HL-60 (cell line): ENCODE data around the gene NFAM1.

Experiments used
- DNase-seq, 2 experiments: peaks; one replicate each; pipeline ENCODE4 v3.0.0-alpha.2; 2010 to 2020; ENCODE audit warnings: low read depth in 1 of 2, low spot score in 1 of 2
- H3K27ac ChIP-seq: fragments of 250-450 bp; sonication (Bioruptor Pico); replicated peaks from 2 replicates; pipeline ENCODE4 v1.5.1; 2020; ENCODE audit warnings: mild to moderate bottlenecking, moderate library complexity
- H3K27me3 ChIP-seq: fragments of 250-450 bp; sonication (Bioruptor Pico); 2 replicates; pipeline ENCODE4 v1.5.1; 2021; ENCODE audit warnings: mild to moderate bottlenecking, moderate library complexity; ENCODE audit not compliant: insufficient read depth, poor library complexity, severe bottlenecking
- H3K4me3 ChIP-seq: replicated peaks from 2 replicates; pipeline ENCODE4 v1.5.1; 2011; ENCODE audit warnings: mild to moderate bottlenecking, control low read depth, low read length; ENCODE audit not compliant: insufficient read depth
- GABPA ChIP-seq: IDR thresholded peaks from 2 replicates; pipeline ENCODE4 v1.6.1; 2012; ENCODE audit warnings: low read depth
- POLR2AphosphoS5 ChIP-seq: IDR thresholded peaks from 2 replicates; pipeline ENCODE4 v1.6.1; 2012; ENCODE audit warnings: low read depth
- SPI1 ChIP-seq: IDR thresholded peaks from 2 replicates; pipeline ENCODE4 v1.6.1; 2012; ENCODE audit warnings: low read depth, mild to moderate bottlenecking, borderline replicate concordance
- TF ChIP-seq, protein P1 (sequence below): IDR thresholded peaks from one replicate; pipeline ENCODE4 v1.5.1; 2011; ENCODE audit warnings: low read length, control low read depth, inconsistent platforms; ENCODE audit not compliant: insufficient read depth
- TF ChIP-seq, protein P2 (sequence below): IDR thresholded peaks from 2 replicates; pipeline ENCODE4 v1.6.1; 2012; ENCODE audit warnings: low read depth; ENCODE audit not compliant: insufficient replicate concordance

Gene NFAM1

DNA sequence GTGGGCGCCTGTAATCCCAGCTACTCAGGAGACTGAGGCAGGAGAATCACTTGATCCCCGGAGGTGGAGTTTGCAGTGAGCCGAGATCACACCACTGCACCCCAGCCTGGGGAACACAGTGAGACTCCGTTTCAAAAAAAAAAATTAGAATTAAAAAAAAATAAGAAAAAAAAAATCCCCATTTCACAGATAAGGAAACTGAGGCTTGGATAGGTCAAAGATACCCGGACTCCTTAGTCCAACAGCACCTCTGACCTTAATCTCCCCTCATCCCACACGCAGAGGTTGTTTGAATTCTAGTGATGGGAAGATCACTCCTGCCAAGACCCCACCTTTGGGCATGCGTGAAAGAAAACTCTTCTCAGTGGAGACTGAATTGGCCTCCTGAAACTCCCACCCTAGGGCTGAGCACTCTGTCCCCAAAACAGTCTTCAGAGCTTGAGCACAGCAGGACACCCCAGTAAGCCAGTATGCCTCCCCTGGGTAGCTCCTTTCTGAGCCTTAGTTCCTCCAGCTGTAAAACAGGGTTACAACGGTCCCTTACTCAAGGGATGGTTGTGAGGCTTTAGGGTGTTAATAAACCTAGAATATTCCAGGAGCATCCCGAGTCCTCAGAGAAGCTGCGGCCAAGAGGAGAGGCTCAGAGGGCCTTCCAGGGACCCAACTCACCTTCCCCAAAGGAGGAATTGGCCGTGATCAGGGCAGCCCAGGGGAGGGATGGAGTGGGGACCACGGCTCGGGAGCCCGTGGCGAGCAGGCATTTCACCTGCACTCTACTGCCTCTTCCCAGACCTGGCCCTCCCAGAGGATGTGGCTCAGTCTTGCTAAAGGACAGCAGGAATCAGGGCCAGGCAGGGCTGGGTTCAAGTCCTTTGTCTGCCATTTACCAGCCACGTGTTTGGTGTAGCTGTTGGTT, 73.3 kb downstream of the NFAM1 start:
- Histone ChIP-seq H3K27me3 (peaks cover 18% of the 10 kb centered on the region), H3K4me3 (no peak overlapping the region), H3K27ac (no peak overlapping the region)
- DNase-seq = no peak
- TF ChIP-seq POLR2AphosphoS5 (no peak), SPI1 (no peak), GABPA (no peak)
- TF ChIP-seq, protein P1, sequence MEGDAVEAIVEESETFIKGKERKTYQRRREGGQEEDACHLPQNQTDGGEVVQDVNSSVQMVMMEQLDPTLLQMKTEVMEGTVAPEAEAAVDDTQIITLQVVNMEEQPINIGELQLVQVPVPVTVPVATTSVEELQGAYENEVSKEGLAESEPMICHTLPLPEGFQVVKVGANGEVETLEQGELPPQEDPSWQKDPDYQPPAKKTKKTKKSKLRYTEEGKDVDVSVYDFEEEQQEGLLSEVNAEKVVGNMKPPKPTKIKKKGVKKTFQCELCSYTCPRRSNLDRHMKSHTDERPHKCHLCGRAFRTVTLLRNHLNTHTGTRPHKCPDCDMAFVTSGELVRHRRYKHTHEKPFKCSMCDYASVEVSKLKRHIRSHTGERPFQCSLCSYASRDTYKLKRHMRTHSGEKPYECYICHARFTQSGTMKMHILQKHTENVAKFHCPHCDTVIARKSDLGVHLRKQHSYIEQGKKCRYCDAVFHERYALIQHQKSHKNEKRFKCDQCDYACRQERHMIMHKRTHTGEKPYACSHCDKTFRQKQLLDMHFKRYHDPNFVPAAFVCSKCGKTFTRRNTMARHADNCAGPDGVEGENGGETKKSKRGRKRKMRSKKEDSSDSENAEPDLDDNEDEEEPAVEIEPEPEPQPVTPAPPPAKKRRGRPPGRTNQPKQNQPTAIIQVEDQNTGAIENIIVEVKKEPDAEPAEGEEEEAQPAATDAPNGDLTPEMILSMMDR = no peak
- TF ChIP-seq, protein P2, sequence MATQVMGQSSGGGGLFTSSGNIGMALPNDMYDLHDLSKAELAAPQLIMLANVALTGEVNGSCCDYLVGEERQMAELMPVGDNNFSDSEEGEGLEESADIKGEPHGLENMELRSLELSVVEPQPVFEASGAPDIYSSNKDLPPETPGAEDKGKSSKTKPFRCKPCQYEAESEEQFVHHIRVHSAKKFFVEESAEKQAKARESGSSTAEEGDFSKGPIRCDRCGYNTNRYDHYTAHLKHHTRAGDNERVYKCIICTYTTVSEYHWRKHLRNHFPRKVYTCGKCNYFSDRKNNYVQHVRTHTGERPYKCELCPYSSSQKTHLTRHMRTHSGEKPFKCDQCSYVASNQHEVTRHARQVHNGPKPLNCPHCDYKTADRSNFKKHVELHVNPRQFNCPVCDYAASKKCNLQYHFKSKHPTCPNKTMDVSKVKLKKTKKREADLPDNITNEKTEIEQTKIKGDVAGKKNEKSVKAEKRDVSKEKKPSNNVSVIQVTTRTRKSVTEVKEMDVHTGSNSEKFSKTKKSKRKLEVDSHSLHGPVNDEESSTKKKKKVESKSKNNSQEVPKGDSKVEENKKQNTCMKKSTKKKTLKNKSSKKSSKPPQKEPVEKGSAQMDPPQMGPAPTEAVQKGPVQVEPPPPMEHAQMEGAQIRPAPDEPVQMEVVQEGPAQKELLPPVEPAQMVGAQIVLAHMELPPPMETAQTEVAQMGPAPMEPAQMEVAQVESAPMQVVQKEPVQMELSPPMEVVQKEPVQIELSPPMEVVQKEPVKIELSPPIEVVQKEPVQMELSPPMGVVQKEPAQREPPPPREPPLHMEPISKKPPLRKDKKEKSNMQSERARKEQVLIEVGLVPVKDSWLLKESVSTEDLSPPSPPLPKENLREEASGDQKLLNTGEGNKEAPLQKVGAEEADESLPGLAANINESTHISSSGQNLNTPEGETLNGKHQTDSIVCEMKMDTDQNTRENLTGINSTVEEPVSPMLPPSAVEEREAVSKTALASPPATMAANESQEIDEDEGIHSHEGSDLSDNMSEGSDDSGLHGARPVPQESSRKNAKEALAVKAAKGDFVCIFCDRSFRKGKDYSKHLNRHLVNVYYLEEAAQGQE = no peak

DNA sequence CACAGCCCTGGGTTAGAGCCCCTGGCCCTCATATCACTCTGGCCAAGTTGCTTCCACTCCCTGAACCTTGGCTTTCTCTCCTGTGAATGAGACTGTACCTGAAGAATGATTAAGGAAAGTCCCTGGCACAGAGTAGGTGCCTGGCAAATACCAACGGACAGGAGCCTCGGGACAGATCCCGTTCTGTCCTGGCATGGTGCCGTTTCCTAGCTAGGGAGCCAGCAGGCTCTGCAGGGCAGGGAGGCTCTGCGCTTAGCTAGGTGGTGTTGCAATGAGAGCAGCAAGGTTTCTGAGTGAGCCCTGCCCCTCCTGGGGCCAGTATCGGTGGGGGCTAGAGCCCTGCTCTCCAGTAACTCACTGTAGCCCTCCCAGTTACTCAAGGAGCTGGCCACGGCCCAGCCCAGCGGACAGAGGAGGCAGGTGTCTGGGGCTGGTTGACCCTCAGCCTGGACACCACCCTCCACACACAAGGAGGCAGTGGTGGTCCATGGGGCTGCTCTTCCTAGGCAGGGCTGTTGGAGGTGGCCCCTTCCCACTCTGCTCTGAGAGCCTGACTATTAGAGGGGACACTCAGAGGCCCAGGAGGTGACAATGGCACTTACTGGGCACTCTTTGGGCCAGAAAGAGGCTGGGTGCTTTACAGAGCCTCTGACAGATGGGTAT, 74.4 kb downstream of the NFAM1 start:
- DNase-seq = no peak
- H3K27ac ChIP-seq = no peak overlapping the region
- H3K27me3 ChIP-seq = peaks cover 12% of the 10 kb centered on the region
- no peak overlapping the region for H3K4me3 ChIP-seq
- TF ChIP-seq SPI1 (no peak), POLR2AphosphoS5 (no peak), GABPA (no peak)
- TF ChIP-seq, protein P1 = no peak
- TF ChIP-seq, protein P2 = no peak

DNA sequence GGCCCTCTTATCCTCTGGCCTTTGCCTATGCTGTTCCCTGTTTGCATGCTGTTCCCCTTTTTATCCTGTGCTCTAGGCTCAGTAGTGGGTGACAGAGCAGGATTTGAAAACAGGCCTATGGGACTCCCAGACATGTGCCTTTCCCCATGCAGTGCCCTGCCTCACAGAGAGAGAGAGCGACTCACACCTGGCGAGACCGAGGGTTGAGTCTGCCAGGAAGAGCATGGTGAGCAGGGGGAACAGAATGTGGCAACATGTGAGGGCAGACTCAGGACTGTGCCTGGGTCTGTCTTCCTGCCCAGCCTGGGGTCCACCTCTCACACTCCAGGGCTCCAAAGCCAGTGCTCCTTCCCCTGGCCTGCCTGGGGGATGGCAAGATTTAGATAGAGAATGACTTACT, 75.0 kb downstream of the NFAM1 start:
- Histone ChIP-seq H3K4me3 (no peak overlapping the region), H3K27me3 (peaks cover 12% of the 10 kb centered on the region), H3K27ac (no peak overlapping the region)
- TF ChIP-seq, protein P1 = no peak
- TF ChIP-seq POLR2AphosphoS5 = no peak
- TF ChIP-seq GABPA = no peak
- no peak for TF ChIP-seq SPI1
- TF ChIP-seq, protein P2 = no peak
- no peak for DNase-seq
